Endothelial cell of umbilical vein (primary cell): ENCODE results near the gene TMPRSS3. TPM values are rescaled to one million over a fixed set of nuclear protein-coding genes. Genes with fewer than 3 reads are reported as not detected.

Source experiments
- BruUV-seq: library from RNA; stranded (reverse); fragments of 400-500 nt; replicated peaks from 2 replicates; lab custom pipeline; 2021; lab: Mats Ljungman, UMichigan
- CTCF ChIA-PET: fragments of 300-600, 350-600 bp; sonication (Branson Sonifier 250); formaldehyde crosslinking; loops from one replicate; lab custom pipeline; 2021; ENCODE audit warnings: antibody characterized with exemption, inconsistent platforms; lab: Charles Lee
- POLR2A ChIA-PET: fragments of 300-600, 350-600 bp; sonication (Branson Sonifier 250); formaldehyde crosslinking; loops from one replicate; lab custom pipeline; 2021; ENCODE audit warnings: antibody characterized with exemption, inconsistent platforms; lab: Charles Lee
- DNase-seq: peaks from one replicate; pipeline ENCODE4 v3.0.0-alpha.2; 2011; ENCODE audit warnings: low read depth, low spot score
- FAIRE-seq: peaks from 2 replicates; lab custom pipeline; 2011; peaks lifted over from hg19 to GRCh38; lab: Jason Lieb, UNC
- H2AFZ ChIP-seq: 2 replicates; pipeline ENCODE4 v1.6.0; 2012; ENCODE audit warnings: low read depth, low read length, control low read depth, inconsistent platforms
- H3K27ac ChIP-seq: 2 replicates; pipeline ENCODE4 v1.5.1; 2011; ENCODE audit warnings: low read depth, mild to moderate bottlenecking, control low read depth, low read length, moderate library complexity; ENCODE audit not compliant: insufficient read depth
- H3K27me3 ChIP-seq, 2 experiments: 2 replicates each; pipeline versions ENCODE4 v1.6.0 to v1.6.1; 2011; ENCODE audit warnings: low read length in 2 of 2, mixed read lengths in 1 of 2; ENCODE audit not compliant: control insufficient read depth in 2 of 2, insufficient read depth in 2 of 2
- H3K36me3 ChIP-seq, 2 experiments: 2 replicates in 1 of 2; 3 replicates in 1 of 2; pipeline ENCODE4 v1.5.1; 2011; ENCODE audit warnings: low read length in 2 of 2, mild to moderate bottlenecking in 1 of 2, moderate library complexity in 1 of 2; ENCODE audit not compliant: control insufficient read depth in 2 of 2, insufficient read depth in 2 of 2; ENCODE audit errors: extremely low read depth in 1 of 2
- H3K4me1 ChIP-seq: 3 replicates; pipeline ENCODE4 v1.5.1; 2011; ENCODE audit warnings: mild to moderate bottlenecking, low read length; ENCODE audit not compliant: control insufficient read depth, insufficient read depth; ENCODE audit errors: extremely low read depth
- H3K4me2 ChIP-seq: 2 replicates; pipeline ENCODE4 v1.6.1; 2011; ENCODE audit warnings: low read length, control low read depth, mixed read lengths; ENCODE audit not compliant: insufficient read depth
- H3K4me3 ChIP-seq, 3 experiments: fragments of 200-600 bp in 1 of 3; sonication (generic), shearing (Covaris generic) in 1 of 3; replicated peaks in 1 of 3; 2 replicates each; pipeline ENCODE4 v1.5.1; 2011 to 2016; ENCODE audit warnings: control low read depth in 3 of 3, low read length in 3 of 3, mild to moderate bottlenecking in 2 of 3, inconsistent platforms in 1 of 3, low read depth in 1 of 3, moderate library complexity in 1 of 3; ENCODE audit not compliant: insufficient read depth in 1 of 3
- H3K79me2 ChIP-seq: 2 replicates; pipeline ENCODE4 v1.6.0; 2012; ENCODE audit warnings: low read length, inconsistent platforms; ENCODE audit not compliant: control insufficient read depth, insufficient read depth
- H3K9ac ChIP-seq: replicated peaks from 2 replicates; pipeline ENCODE3; 2011; ENCODE audit warnings: low read length, control low read depth; ENCODE audit not compliant: insufficient read depth; ENCODE audit errors: extremely low read depth
- H3K9me1 ChIP-seq: replicated peaks from 3 replicates; pipeline ENCODE4 v1.6.0; 2011; ENCODE audit warnings: mild to moderate bottlenecking, low read length; ENCODE audit not compliant: control insufficient read depth, insufficient read depth; ENCODE audit errors: extremely low read depth
- H3K9me3 ChIP-seq: replicated peaks from 2 replicates; pipeline ENCODE4 v1.5.1; 2012; ENCODE audit warnings: low read length, inconsistent platforms; ENCODE audit not compliant: control insufficient read depth, insufficient read depth
- H4K20me1 ChIP-seq: replicated peaks from 2 replicates; pipeline ENCODE3; 2011; ENCODE audit warnings: mild to moderate bottlenecking, low read length; ENCODE audit not compliant: control insufficient read depth, insufficient read depth; ENCODE audit errors: extremely low read depth
- CTCF ChIP-seq, 2 donors: IDR thresholded peaks; 1 replicate in 1 of 2; 2 replicates in 1 of 2; pipeline ENCODE4 v1.5.1; 2011; ENCODE audit warnings: low read length in 2 of 2, mild to moderate bottlenecking in 2 of 2, moderate library complexity in 2 of 2, control low read depth in 1 of 2, inconsistent platforms in 1 of 2, low read depth in 1 of 2; ENCODE audit not compliant: insufficient read depth in 1 of 2; ENCODE audit errors: extremely low read depth in 1 of 2
- EZH2 ChIP-seq: IDR thresholded peaks from 2 replicates; pipeline ENCODE4 v1.6.1; 2012; ENCODE audit warnings: borderline replicate concordance, low read depth, mild to moderate bottlenecking, moderate library complexity, low read length, inconsistent platforms; ENCODE audit not compliant: severe bottlenecking
- GATA2 ChIP-seq: IDR thresholded peaks from 2 replicates; pipeline ENCODE4 v1.7.0; 2011; ENCODE audit warnings: low read depth, mild to moderate bottlenecking, moderate library complexity, mixed read lengths, low read length; ENCODE audit not compliant: insufficient read length, insufficient read depth
- JUN ChIP-seq: IDR thresholded peaks from 2 replicates; pipeline ENCODE4 v1.6.1; 2011; ENCODE audit warnings: borderline replicate concordance, low read depth; ENCODE audit not compliant: insufficient read length, insufficient read depth
- MYC ChIP-seq: IDR thresholded peaks from one replicate; pipeline ENCODE4 v1.6.1; 2011; ENCODE audit warnings: mild to moderate bottlenecking, low read depth, low read length
- POLR2A ChIP-seq: IDR thresholded peaks from 2 replicates; pipeline ENCODE4 v1.6.1; 2012; ENCODE audit warnings: low read depth, mild to moderate bottlenecking, control low read depth, low read length
- POLR2AphosphoS5 ChIP-seq: IDR thresholded peaks from 2 replicates; pipeline ENCODE4 v1.6.1; 2012; ENCODE audit warnings: low read depth, mild to moderate bottlenecking, control low read depth, low read length, moderate library complexity; ENCODE audit not compliant: insufficient read depth
- dilution Hi-C: fragments of 300-500 bp; cut with MboI; formaldehyde crosslinking; loops from one replicate; pipeline ENCODE4 v1.15.0; 2019; ENCODE audit warnings: low sequenced_read_pairs; ENCODE audit not compliant: extremely low pct_ligation_motif_present
- intact Hi-C: fragments of 100-400 bp; cut with micrococcal nuclease; formaldehyde crosslinking; loops from one replicate; pipeline ENCODE4 v1.10.0; 2022
- polyA plus RNA-seq, 4 experiments: library from polyadenylated mRNA; depleted of rRNA in 3 of 4; stranded (reverse) in 3 of 4; unstranded in 1 of 4; fragments of >200 nt; gene quantifications; 2 replicates each; pipeline versions ENCODE4 v1.2.1 to v1.2.3, GENCODE V29; 2011 to 2012; ENCODE audit warnings: missing spikeins in 1 of 4
- total RNA-seq: library from RNA; stranded (reverse); gene quantifications from 2 replicates; pipeline ENCODE4 v1.2.3, GENCODE V29; 2021
- TF ChIP-seq, protein P1 (sequence below): IDR thresholded peaks from 2 replicates; pipeline ENCODE4 v1.6.1; 2011; ENCODE audit not compliant: insufficient read depth, insufficient read length

TMPRSS3 gene
- total and polyA plus RNA-seq, 2 donors (not counting 3 experiments of a cell fraction or from before 2014, with no cell fraction given), result not detected

DNA sequence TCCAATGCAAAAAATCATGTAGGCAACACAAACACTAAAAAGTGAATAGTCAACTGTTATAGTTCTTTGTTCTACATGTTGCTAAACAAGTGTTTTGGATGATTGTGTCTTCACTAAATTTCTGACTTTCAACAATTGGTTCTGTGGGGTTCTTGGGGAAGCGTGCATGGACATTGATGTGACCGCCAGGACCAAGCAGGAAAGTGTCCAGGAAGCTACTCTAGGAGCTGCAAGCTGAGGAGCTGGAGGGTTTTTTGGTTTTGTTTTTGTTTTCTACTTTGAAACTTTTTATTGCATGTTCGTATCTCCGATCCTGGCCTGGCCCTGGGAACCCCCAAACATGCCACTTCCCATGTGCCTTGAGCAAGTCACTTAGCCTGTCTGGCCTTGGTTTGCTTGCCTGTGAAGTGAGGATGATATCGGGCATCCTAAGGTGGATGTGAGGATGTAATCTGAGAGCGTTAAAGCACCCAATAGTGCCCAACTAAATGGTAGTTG is 8.0 kb downstream of the TMPRSS3 start:
- no peaks in the 10 kb centered on the region for H3K4me1 ChIP-seq
- no peak overlapping the region for H3K4me3 ChIP-seq
- H3K4me2 ChIP-seq, result no peak overlapping the region
- TF ChIP-seq, protein P1, sequence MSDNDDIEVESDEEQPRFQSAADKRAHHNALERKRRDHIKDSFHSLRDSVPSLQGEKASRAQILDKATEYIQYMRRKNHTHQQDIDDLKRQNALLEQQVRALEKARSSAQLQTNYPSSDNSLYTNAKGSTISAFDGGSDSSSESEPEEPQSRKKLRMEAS, result no peak
- TF ChIP-seq GATA2, result no peak
- no peak for TF ChIP-seq CTCF (IDR thresholded peaks at IDR 0.05; ENCODE audit: extremely low read depth in 1 of 2, insufficient read depth in 1 of 2, low read depth in 1 of 2, low read length in 2 of 2)
- no peak for TF ChIP-seq POLR2A
- no peak for TF ChIP-seq POLR2AphosphoS5
- no peak for TF ChIP-seq MYC
- TF ChIP-seq EZH2, result no peak
- no peak for TF ChIP-seq JUN
- no peak overlapping the region for H3K9ac ChIP-seq
- H3K79me2 ChIP-seq, result no peaks in the 10 kb centered on the region
- intact Hi-C loops, result no loop called here
- CTCF ChIA-PET, result no interaction called here
- no peaks in the 10 kb centered on the region for H3K9me3 ChIP-seq
- BruUV-seq, result no TSS peak
- peaks cover 2 to 19% of the 10 kb centered on the region in 2 experiments for H3K27me3 ChIP-seq
- FAIRE-seq (no peak), DNase-seq (no peak)
- H4K20me1 ChIP-seq, result no peaks in the 10 kb centered on the region
- no peak overlapping the region for H3K27ac ChIP-seq
- dilution Hi-C loops, result no loop called here
- no peaks in the 10 kb centered on the region for H3K36me3 ChIP-seq
- H2AFZ ChIP-seq, result no peak overlapping the region
- POLR2A ChIA-PET, result no interaction called here
- no peaks in the 10 kb centered on the region for H3K9me1 ChIP-seq
